ENCODE measurements around the gene ACMSD.

DNA sequence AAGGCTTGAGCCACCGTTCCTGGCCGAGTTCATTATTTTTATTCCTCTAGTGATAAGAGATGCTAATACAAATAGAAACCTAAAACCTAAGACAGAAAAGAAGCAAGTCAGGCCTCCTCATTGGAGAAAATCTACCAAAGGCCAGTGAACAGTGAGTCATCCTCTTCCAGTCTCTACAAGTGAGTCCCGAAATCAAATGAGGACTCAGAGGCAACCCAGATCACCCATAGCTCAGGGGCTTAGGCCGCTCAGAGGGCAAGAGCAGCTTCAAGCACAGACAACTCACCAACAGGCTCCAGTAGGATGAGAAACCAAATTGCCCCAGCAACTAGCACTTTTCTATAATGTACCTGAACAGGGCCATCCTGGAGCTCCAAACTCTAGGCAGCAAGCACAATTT, 42.7 kb upstream of the ACMSD start:
- TF ChIP-seq TFAP4 (IDR thresholded peaks at IDR 0.05; ENCODE audit: borderline replicate concordance, low read depth) (no peak), PPARG (CRISPR knock-in tag; conservative IDR thresholded peaks at IDR 0.05) (no peak), TCF7L2 (IDR thresholded peaks at IDR 0.05; ENCODE audit: low read depth, low read length) (no peak), ZNF282 (IDR thresholded peaks at IDR 0.05; ENCODE audit: partially characterized antibody) (no peak), PRPF4 (IDR thresholded peaks at IDR 0.05; ENCODE audit: low read depth, low read length, poor library complexity, severe bottlenecking) (no peak)
